CD4-positive, alpha-beta T cell treated with Interleukin-10 for 1 hour (primary cell): ENCODE measurements around the gene XRCC4.
"Not testable (repeated sequence)": the region's sequence is repeated elsewhere in the genome, so short reads cannot be mapped to it uniquely, and the experiment has no call there.

Source experiments
- DNase-seq: peaks from one replicate; pipeline ENCODE4 v3.0.0-alpha.2; 2020

Gene XRCC4

DNA sequence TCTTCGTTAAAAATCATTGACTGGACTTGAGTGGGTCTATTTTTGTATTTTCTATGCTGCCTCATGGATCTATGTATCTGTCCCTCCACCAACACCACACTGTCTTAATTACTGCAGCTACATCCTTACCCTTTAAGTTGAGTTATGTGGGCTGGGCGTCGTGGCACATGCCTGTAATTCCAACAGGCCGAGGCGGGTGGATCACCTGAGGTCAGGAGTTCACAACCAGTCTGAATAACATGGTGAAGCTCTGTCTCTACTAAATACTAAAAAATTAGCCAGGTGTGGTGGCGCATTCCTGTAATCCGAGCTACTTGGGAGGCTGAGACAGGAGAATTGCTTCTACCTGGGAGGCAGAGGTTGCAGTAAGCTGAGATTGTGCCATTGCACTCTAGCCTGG, 48.2 kb downstream of the XRCC4 start:
- DNase-seq, result no peak

- DNase-seq, result no peak
These were observed 49.2 kb downstream of the XRCC4 start for GRCh38 chr5:83126501-83126900.

DNA sequence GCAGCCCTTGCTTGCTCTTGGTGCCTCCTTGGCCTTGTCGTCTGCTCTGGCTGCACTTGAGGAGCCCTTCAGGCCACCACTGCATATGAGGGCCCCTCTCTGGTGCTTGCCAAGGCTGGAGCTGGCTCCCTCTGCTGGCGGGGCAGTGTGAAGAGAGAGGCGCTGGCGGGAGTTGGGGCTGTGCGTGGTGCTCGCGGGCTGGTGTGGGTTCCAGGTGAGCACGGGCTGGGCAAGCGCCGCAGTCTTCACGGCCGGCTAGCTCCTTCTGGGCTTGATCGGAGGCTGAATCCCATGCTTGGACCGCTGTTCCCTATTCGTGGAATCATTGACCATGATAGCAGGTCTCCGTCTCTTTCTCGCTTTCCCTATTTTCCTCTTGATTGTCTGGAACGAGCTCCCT, 56.5 kb downstream of the XRCC4 start:
- DNase-seq, result no peak

- no peak for DNase-seq
These were observed 65.2 kb downstream of the XRCC4 start for GRCh38 chr5:83142526-83142925.

DNA sequence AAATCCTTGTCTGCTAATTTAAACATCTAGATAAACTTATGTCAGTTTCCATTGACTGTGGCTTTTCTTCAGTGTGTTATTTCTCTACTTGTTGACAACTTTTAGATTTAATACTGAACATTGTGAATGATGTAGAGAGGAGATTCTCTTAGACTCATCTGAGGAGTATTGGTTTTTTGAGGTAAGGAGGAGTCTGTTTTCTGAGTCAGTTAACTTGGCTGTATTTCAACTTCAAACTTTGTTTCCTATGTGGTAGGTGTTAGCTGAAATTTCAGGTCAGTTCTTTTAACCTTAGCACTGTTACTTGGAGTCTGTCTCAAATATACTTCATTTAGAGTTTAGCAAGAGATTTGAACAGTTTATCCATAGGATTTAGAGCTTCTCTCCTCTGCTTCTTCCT, 67.9 kb downstream of the XRCC4 start:
- no peak for DNase-seq

DNA sequence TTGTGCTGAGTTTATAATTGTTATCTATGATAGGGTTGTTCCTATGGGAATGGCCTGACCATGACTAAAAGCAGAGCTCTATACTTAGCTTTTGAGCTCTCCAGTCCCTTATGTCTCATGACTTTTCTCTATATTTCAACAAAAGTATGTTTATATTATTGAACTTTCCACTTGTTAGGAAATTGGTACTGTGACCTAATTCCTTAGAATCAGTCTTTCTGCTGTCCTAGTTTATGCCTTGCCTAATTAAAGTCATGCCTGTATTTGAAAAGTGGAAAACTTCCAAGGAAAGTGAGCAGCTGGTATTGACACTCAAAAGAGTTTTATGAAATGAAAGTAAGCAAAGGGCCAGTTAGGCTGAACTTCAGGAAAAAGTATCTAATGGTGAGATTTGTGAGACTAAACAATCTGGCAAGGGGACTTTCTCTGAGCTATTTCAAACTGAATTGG, 68.6 kb downstream of the XRCC4 start:
- no peak for DNase-seq

- DNase-seq, result no peak
These were observed 69.1 kb downstream of the XRCC4 start for GRCh38 chr5:83146441-83146840.

DNA sequence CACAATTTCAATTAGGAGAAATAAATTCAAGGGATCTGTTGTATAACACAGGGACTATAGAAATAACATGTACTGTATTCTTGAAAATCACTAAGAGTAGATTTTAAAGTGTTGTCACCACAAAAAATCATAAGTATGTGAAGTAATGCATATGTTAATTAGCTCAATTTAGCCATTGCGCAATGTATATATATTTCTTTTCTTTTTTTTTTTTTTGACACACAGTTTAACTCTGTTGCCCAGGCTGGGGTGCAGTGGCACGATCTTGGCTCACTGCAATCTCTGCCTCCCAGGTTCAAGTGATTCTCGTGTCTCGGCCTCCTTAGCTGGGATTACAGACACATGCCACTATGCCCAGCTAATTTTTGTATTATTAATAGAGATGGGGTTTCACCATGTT, 70.2 kb downstream of the XRCC4 start:
- DNase-seq, result no peak

GRCh38 chr5:83148370-83148769, 71.0 kb downstream of the XRCC4 start:
- no peak for DNase-seq

DNA sequence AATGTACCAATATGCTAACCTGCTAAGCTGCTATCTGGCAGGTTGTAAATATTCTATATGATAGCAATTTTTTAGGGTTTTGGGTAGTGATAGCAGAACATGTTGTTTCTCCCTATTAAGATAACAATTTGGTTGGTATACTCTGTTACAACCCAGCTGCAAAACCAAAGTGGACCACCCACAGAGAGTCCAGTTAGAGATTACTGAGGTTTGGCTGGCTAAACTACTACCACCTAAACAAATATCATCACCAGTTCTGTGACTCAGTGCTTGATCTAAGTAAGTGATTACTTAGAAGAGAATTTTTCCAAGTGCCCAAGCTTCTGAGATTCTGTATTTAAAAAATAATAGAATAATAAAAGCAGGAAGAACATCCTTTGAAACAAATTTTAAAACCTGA, 72.3 kb downstream of the XRCC4 start:
- DNase-seq, result no peak

DNA sequence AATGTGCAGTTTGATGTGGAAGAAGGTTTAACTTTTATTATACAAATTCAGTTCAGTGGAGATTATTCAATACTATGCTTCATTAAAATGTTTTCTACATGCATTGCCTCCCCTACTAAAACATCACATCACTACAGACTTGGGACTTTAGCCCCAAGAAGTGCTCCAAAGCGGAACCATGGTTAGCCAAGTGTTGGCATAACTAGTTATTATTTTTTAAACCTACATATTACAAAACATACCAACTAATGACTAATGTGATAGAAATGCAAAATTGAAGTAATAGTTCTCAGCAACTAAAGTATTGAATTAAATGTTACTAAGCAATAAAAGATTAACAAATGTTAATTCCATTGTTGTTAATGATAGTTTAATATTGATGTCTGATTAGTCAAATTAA, 74.5 kb downstream of the XRCC4 start:
- no peak for DNase-seq

- DNase-seq, result not testable (repeated sequence)
These were observed 75.6 kb downstream of the XRCC4 start for GRCh38 chr5:83152996-83153395.

DNA sequence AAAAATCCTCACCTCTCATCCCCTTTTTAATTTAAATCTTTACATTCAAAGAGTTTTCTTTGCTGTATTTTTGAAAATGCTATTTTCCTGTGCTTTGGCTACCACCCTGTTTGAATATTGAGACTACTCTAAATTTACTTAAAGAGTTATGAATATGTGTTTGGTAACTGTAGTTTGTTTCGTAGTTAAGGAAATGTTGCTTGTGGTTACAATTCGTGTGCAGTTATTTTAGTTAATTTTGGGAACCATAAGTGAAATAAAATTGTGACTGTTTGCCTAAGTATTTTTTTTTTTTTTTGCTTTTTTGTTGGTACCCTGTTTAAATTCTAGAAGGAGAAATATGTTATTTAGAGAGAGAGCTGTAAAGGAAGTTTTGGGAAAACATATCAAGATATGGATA, 78.7 kb downstream of the XRCC4 start:
- DNase-seq, result no peak

DNA sequence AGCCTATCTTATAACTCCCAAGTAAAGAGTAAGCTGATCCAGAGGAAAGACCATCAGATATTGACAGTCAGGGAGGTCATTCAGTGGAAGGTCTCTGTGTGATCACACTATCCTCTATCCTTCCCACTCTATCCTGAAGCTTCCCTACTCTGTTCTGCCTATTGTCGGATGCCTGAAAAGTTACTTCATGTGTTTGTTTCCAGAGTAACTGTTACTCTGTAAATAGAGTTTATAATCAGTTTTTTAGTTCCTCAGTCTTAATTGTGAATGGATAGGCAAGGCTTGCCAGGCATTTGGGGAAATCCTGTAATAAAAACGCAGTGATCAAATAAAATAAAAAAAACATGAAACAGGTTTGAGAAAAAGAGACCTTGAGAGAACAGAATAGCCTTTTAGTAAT, 79.8 kb downstream of the XRCC4 start:
- DNase-seq, result no peak

DNA sequence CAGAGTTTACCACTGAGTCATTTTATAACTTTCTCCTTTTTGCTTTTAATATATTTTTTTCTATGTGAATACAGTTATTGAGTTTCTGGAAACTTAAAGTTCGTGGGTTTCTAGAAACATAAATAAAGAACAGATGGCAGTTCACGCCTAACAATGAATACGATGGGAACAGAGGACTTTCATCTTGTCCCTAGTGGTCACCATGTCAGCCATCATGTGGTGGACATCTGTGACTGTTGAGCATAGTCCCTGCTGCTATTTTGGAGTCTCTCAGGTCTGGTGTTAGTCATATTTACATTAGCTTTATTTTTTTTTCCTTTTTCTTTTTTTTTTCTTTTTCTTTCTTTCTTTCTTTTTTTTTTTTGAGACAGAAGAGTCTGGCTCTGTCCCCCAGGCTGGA, 85.3 kb downstream of the XRCC4 start:
- DNase-seq, result no peak

- DNase-seq, result no peak
These were observed 90.2 kb downstream of the XRCC4 start for GRCh38 chr5:83167538-83167937.

DNA sequence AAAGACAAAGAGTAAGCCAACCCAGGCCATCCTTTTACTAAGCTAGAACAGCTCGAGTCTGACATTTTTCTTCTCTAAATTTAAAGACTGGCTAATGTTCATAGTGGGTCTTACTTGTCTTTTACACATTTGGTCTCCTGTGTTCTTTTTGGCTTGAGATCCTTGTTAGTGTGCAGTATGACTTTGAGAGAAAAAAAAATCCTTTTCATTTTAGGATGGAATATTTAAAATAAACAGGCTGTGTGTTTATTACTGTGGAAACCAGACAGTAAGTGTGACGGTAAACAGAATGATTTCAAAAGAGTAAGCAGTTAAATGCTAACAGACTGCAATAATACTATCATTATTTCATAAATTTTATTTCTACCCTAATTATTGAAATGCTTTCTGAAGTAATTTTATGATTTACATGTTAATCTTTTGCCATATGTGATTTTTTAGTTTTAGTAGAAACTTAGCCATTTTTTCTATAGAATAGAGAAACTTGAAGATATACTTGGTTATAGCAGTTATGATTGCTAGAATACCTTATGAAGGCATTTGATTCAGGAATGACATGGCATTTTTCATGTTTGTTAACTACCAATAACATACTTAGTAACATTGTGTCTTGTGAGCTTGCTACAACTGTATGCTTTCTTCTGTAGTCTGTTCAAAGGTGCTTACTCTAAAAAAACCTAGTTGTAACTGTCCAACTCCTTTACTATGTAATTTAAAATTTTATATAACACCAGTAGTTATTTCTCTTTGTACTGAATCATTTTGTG, 92.4 kb downstream of the XRCC4 start:
- DNase-seq, result no peak

- no peak for DNase-seq
These were observed 94.7 kb downstream of the XRCC4 start for GRCh38 chr5:83172011-83172410.

DNA sequence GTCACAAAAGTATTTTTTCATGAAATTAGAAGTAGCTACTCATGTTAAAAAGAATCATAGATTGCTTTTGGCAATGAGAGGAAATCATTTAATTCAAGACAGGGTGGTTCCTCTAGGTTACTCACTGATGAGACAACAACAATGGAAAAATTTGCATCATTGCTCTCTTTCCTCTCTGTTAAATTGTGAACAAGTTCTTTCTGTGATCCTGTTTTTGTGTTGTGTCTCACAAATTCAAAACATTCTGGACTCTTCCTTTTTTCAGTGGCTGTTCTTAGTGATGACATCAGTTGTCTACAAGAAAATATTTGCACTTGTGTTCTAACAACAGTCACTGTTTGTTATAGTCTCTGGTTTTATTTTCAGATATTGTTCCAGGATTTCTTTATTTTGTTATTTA, 95.3 kb downstream of the XRCC4 start:
- DNase-seq, result no peak

GRCh38 chr5:83173826-83174225, 96.5 kb downstream of the XRCC4 start:
- DNase-seq, result no peak

- DNase-seq, result no peak
These were observed 100.5 kb downstream of the XRCC4 start for GRCh38 chr5:83177803-83178202.

DNA sequence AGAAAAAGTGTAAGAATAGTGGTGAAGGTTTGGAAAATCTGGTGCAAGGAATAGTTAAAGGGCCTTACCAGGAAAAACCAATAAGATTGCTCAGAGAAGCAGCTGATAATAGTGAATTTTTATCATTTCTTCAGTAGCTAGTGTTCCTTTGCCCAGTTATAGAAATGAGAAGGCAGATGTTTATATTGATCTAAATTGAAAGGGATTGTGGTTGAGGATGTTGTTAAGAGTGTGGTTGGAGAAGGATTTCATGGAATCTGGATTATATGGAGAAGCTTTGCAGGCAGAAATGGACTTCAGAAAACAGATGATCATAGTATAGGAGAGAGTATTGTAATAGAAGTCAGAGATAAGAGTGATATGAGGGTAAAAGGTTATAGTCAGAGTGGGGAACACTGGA, 102.6 kb downstream of the XRCC4 start:
- DNase-seq, result no peak

DNA sequence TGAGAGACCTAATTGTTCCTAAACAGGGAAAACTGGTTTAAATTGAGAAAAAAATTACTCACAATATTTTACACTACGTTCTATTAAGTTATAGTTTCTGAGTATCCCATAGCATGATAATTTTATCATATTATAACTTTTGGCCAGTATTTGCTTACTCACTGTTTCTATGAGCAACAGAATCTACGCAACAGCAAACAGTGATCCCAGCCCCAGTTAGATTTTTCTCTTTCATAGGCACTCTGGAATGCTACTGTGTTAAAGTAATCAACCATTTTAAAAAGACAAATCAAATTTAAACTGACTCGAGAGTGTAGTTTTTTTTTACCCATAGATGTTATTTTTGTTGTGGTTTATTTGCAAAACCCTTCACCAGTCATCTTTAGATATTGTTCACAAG, 107.2 kb downstream of the XRCC4 start:
- DNase-seq, result no peak

GRCh38 chr5:83192947-83193346, 115.6 kb downstream of the XRCC4 start:
- no peak for DNase-seq

DNA sequence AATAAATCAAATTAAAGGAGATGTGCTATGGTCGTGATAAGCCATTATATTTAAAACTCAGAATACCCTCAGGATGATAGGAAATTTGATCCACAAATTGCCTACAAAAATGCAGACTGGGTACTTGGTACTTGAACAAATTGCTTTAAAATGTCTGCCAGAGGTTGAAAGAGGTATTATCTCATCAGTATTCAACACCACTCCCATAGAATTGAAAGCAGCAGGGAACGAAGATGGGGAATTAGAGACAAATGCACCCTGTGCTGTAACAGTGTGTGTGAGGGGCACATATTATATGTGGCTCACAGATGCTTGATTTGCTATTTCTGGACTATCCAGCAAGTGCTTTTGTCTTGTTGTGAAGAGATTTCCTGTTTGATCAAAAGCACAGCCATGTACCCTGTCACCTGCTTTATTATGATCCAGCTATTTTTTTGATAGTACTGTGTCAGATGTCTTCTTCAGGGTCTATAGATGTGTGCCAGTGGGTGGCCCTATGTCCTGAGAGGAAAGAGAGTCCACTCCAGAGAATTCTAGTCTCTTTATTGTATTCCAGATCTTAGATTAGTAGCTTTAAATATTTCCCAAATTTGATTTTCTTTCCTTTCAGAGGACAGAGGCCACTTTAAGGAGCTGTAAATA, 120.1 kb downstream of the XRCC4 start:
- DNase-seq, result no peak
